IMR-90 (cell line): Measurements from ENCODE around the gene CASZ1. TPM values are rescaled to one million over a fixed set of nuclear protein-coding genes. Genes with fewer than 3 reads are reported as not detected.

Experiments used
- ATAC-seq: fragments of 200-7000 bp; cut with Tn5 transposase; 2 replicates; pipeline ENCODE4 v1.9.1; 2020; ENCODE audit warnings: low read depth, mild to moderate bottlenecking, moderate library complexity
- BruUV-seq: library from RNA; stranded (reverse); fragments of 400-500 nt; replicated peaks from 2 replicates; lab custom pipeline; 2021; lab: Mats Ljungman, UMichigan
- CTCF ChIA-PET: fragments of 300-600 bp; formaldehyde crosslinking; extraction: SDS; loops from one replicate; lab custom pipeline; 2021; ENCODE audit warnings: antibody characterized with exemption; lab: Yijun Ruan, JAX
- POLR2A ChIA-PET: fragments of 300-600 bp; sonication (Branson Sonifier 250); formaldehyde crosslinking; loops from one replicate; lab custom pipeline; 2022; ENCODE audit warnings: antibody characterized with exemption; ENCODE audit not compliant: unreplicated experiment; lab: Charles Lee
- DNase-seq: peaks from one replicate; pipeline ENCODE4 v3.0.0; 2013
- H2AFZ ChIP-seq: replicated peaks from 2 replicates; pipeline ENCODE3; 2013; ENCODE audit warnings: low read length, mild to moderate bottlenecking; ENCODE audit not compliant: poor library complexity
- H2AK5ac ChIP-seq: 2 replicates; pipeline ENCODE4 v1.6.1; 2013; ENCODE audit warnings: low read depth, low read length, inconsistent platforms
- H2AK9ac ChIP-seq: replicated peaks from 2 replicates; pipeline ENCODE3; 2013; ENCODE audit warnings: mild to moderate bottlenecking, low read depth, low read length, moderate library complexity; ENCODE audit not compliant: poor library complexity
- H2BK120ac ChIP-seq: 2 replicates; pipeline ENCODE4 v1.6.1; 2013; ENCODE audit warnings: low read depth, low read length, inconsistent platforms
- H2BK15ac ChIP-seq: 3 replicates; pipeline ENCODE4 v1.6.1; 2013; ENCODE audit warnings: low read depth, low read length, inconsistent platforms
- H2BK20ac ChIP-seq: 2 replicates; pipeline ENCODE4 v1.6.1; 2013; ENCODE audit warnings: low read depth, mild to moderate bottlenecking, inconsistent platforms, low read length, moderate library complexity
- H2BK5ac ChIP-seq: 2 replicates; pipeline ENCODE4 v1.6.1; 2013; ENCODE audit warnings: mild to moderate bottlenecking, low read depth, low read length, inconsistent platforms; ENCODE audit not compliant: poor library complexity, severe bottlenecking
- H3K14ac ChIP-seq: replicated peaks from 2 replicates; pipeline ENCODE4 v1.6.1; 2013; ENCODE audit warnings: low read depth, low read length, inconsistent platforms
- H3K18ac ChIP-seq: 2 replicates; pipeline ENCODE4 v1.6.1; 2013; ENCODE audit warnings: low read depth, low read length, control low read depth
- H3K23ac ChIP-seq: 2 replicates; pipeline ENCODE4 v1.6.1; 2013; ENCODE audit warnings: low read depth, low read length, inconsistent platforms
- H3K27ac ChIP-seq: 2 replicates; pipeline ENCODE4 v1.5.1; 2013; ENCODE audit warnings: mild to moderate bottlenecking, control low read depth, low read length; ENCODE audit not compliant: insufficient read depth
- H3K27me3 ChIP-seq: 2 replicates; pipeline ENCODE4 v1.6.1; 2013; ENCODE audit warnings: low read length; ENCODE audit not compliant: control insufficient read depth, insufficient read depth
- H3K36me3 ChIP-seq: 2 replicates; pipeline ENCODE4 v1.6.1; 2013; ENCODE audit warnings: low read length, mixed read lengths; ENCODE audit not compliant: control insufficient read depth, insufficient read depth
- H3K4ac ChIP-seq: 2 replicates; pipeline ENCODE4 v1.6.1; 2013; ENCODE audit warnings: low read depth, low read length, inconsistent platforms
- H3K4me1 ChIP-seq: 2 replicates; pipeline ENCODE4 v1.6.1; 2013; ENCODE audit warnings: low read length, mixed read lengths; ENCODE audit not compliant: control insufficient read depth, insufficient read depth
- H3K4me2 ChIP-seq: 2 replicates; pipeline ENCODE4 v1.6.1; 2013; ENCODE audit warnings: low read depth, mild to moderate bottlenecking, control low read depth, low read length, moderate library complexity
- H3K4me3 ChIP-seq: 2 replicates; pipeline ENCODE4 v1.5.1; 2013; ENCODE audit warnings: low read depth, mild to moderate bottlenecking, control low read depth, low read length, moderate library complexity; ENCODE audit not compliant: insufficient read depth
- H3K56ac ChIP-seq: 2 replicates; pipeline ENCODE4 v1.6.1; 2013; ENCODE audit warnings: low read length, inconsistent platforms; ENCODE audit not compliant: insufficient read depth; ENCODE audit errors: extremely low read depth
- H3K79me1 ChIP-seq, 2 experiments: 2 replicates each; pipeline ENCODE4 v1.6.1; 2013; ENCODE audit warnings: low read length in 2 of 2, inconsistent platforms in 1 of 2, low read depth in 1 of 2
- H3K9ac ChIP-seq: 2 replicates; pipeline ENCODE4 v1.6.1; 2013; ENCODE audit warnings: low read depth, low read length, control low read depth
- H3K9me1 ChIP-seq: 2 replicates; pipeline ENCODE4 v1.6.1; 2013; ENCODE audit warnings: low read length, inconsistent platforms; ENCODE audit not compliant: insufficient read depth
- H3K9me3 ChIP-seq: 2 replicates; pipeline ENCODE4 v1.6.1; 2013; ENCODE audit warnings: low read length; ENCODE audit not compliant: control insufficient read depth, insufficient read depth
- H4K20me1 ChIP-seq: 2 replicates; pipeline ENCODE4 v1.6.1; 2013; ENCODE audit warnings: low read length, inconsistent platforms; ENCODE audit not compliant: insufficient read depth
- H4K5ac ChIP-seq: 2 replicates; pipeline ENCODE4 v1.6.1; 2013; ENCODE audit warnings: mild to moderate bottlenecking, low read depth, low read length, control low read depth
- H4K8ac ChIP-seq, 2 experiments: 2 replicates each; pipeline ENCODE4 v1.6.1; 2013; ENCODE audit warnings: low read depth in 2 of 2, low read length in 2 of 2, control low read depth in 1 of 2, inconsistent platforms in 1 of 2
- H4K91ac ChIP-seq: 2 replicates; pipeline ENCODE4 v1.6.1; 2013; ENCODE audit warnings: low read depth, low read length, inconsistent platforms; ENCODE audit not compliant: insufficient read depth
- POLR2A ChIP-seq: IDR thresholded peaks from 2 replicates; pipeline ENCODE4 v1.6.1; 2012; ENCODE audit warnings: mild to moderate bottlenecking, low read depth, low read length
- RAD21 ChIP-seq: IDR thresholded peaks from 2 replicates; pipeline ENCODE4 v1.6.1; 2012; ENCODE audit warnings: low read length, improper control_type of control experiment
- USF2 ChIP-seq: fragments of 150-350 bp; IDR thresholded peaks from 2 replicates; pipeline ENCODE4 v1.6.1; 2017; ENCODE audit warnings: mild to moderate bottlenecking, antibody characterized with exemption, low read length, low read depth
- WGBS, 2 experiments: methylation state at CpG; one replicate each; pipeline versions ENCODE4 v1.1.5 to v1.1.7; 2013; ENCODE audit warnings: missing lambda C conversion rate in 2 of 2; ENCODE audit not compliant: insufficient read length in 1 of 2; ENCODE audit errors: extremely low coverage in 2 of 2; 5-methylcytosine and 5-hydroxymethylcytosine counted together
- dilution Hi-C: fragments of 300-500 bp; cut with HindIII; formaldehyde crosslinking; loops from one replicate; pipeline ENCODE4 v1.14.3; 2018; ENCODE audit warnings: low sequenced_read_pairs; ENCODE audit not compliant: unreplicated experiment
- in situ Hi-C: fragments of 300-500 bp; cut with MboI; formaldehyde crosslinking; loops from 3 replicates; pipeline ENCODE4 v1.14.3; 2019; ENCODE audit warnings: low sequenced_read_pairs, inconsistent platforms, mixed read lengths
- intact Hi-C: fragments of 100-400 bp; cut with micrococcal nuclease; formaldehyde crosslinking; loops from 2 replicates; pipeline ENCODE4 v1.10.0; 2022
- polyA plus RNA-seq, 3 experiments: library from polyadenylated mRNA; depleted of rRNA; stranded (reverse); fragments of >200 nt; gene quantifications; 2 replicates each; pipeline ENCODE4 v1.2.3, GENCODE V29; 2012; ENCODE audit warnings: low replicate concordance in 1 of 3
- total RNA-seq: library from RNA; depleted of rRNA; stranded (reverse); fragments of >200 nt; gene quantifications from 2 replicates; pipeline ENCODE4 v1.2.3, GENCODE V29; 2012

Gene CASZ1
- total and polyA plus RNA-seq, 2 of the 4 experiments (the other 2 are of a cell fraction), result 0.18 to 0.24 TPM

- Histone ChIP-seq H3K18ac (no peak overlapping the region), H4K5ac (no peak overlapping the region), H3K9ac (no peak overlapping the region), H3K27ac (no peak overlapping the region), H3K9me1 (no peaks in the 10 kb centered on the region), H3K9me3 (no peaks in the 10 kb centered on the region), H2AK9ac (no peak overlapping the region), H3K79me1 (no peaks in the 10 kb centered on the region), H2BK5ac (no peak overlapping the region), H4K91ac (no peak overlapping the region), H2AFZ (no peak overlapping the region), H3K23ac (no peak overlapping the region), H4K20me1 (no peaks in the 10 kb centered on the region), H2BK20ac (no peak overlapping the region), H4K8ac (no peak overlapping the region), H3K4me3 (no peak overlapping the region), H3K4ac (no peak overlapping the region), H3K56ac (no peak overlapping the region), H2BK15ac (no peak overlapping the region), H2AK5ac (no peak overlapping the region), H3K36me3 (no peaks in the 10 kb centered on the region), H3K4me1 (no peaks in the 10 kb centered on the region), H3K4me2 (no peak overlapping the region), H2BK120ac (no peak overlapping the region), H3K27me3 (peaks cover 64% of the 10 kb centered on the region; the same call in 1 of the 2 replicates), H3K14ac (no peak overlapping the region)
- ChIA-PET CTCF (no interaction called here), POLR2A (no interaction called here)
- dilution Hi-C loops, result no loop called here
- intact Hi-C loops, result no loop called here
- 78% methylated on average over 4 of the region's 22 CpGs; no CpG with 5 or more reads in 1 of the 2 experiments for WGBS, 2 experiments
- BruUV-seq, result no TSS peak
- in situ Hi-C loops, result no loop called here
- TF ChIP-seq USF2 (no peak), POLR2A (no peak), RAD21 (no peak)
- ATAC-seq (no peak), DNase-seq (no peak)
These were observed 79.0 kb downstream of the CASZ1 start for GRCh38 chr1:10717296-10718082.
